Transverse colon (tissue), 4 donors: ENCODE results near the gene CD24.

Source experiments
- POLR2A ChIP-seq: fragments of 450-650 bp; IDR thresholded peaks from one replicate; pipeline ENCODE4 v1.6.1; 2016; ENCODE audit warnings: antibody characterized with exemption, mild to moderate bottlenecking, moderate library complexity
- POLR2AphosphoS5 ChIP-seq, 3 donors: sonication (generic); formaldehyde crosslinking; IDR thresholded peaks; one replicate each; pipeline ENCODE4 v1.6.1; 2016; ENCODE audit warnings: antibody characterized with exemption in 3 of 3
- TF ChIP-seq, protein P1 (sequence below), 5 experiments: fragments of 200-600 bp in 3 of 5; fragments of 450-650 bp in 2 of 5; sonication (generic) in 3 of 5; IDR thresholded peaks; 1 replicate in 2 of 5; 2 replicates in 3 of 5; pipeline ENCODE4 v1.5.1; 2016 to 2017; ENCODE audit warnings: antibody characterized with exemption in 5 of 5, inconsistent platforms in 3 of 5, mild to moderate bottlenecking in 2 of 5, moderate library complexity in 1 of 5

DNA sequence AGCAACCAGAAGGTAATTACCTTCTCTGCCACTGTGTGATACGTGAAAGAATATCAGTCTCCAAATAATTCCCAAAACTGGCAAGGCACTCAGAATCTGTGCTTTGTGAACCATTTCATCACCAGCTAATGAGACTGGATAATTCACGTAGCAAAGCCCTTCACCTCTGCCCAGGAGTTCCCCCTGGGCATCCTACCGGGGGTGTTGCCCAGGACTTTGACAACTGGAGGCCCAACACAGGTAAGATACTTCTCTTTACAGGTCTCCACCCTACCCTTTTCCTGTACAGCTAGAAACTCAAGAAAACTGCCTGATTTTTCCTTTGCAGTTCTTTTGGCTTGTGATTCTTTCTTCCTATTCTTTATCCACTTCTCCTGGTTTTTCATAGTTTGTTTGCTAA is 2.7 kb upstream of the CD24 start:
- TF ChIP-seq, protein P1, sequence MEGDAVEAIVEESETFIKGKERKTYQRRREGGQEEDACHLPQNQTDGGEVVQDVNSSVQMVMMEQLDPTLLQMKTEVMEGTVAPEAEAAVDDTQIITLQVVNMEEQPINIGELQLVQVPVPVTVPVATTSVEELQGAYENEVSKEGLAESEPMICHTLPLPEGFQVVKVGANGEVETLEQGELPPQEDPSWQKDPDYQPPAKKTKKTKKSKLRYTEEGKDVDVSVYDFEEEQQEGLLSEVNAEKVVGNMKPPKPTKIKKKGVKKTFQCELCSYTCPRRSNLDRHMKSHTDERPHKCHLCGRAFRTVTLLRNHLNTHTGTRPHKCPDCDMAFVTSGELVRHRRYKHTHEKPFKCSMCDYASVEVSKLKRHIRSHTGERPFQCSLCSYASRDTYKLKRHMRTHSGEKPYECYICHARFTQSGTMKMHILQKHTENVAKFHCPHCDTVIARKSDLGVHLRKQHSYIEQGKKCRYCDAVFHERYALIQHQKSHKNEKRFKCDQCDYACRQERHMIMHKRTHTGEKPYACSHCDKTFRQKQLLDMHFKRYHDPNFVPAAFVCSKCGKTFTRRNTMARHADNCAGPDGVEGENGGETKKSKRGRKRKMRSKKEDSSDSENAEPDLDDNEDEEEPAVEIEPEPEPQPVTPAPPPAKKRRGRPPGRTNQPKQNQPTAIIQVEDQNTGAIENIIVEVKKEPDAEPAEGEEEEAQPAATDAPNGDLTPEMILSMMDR (IDR thresholded peaks at IDR 0.05), result no peak
- no peak for TF ChIP-seq POLR2A
- no peak for TF ChIP-seq POLR2AphosphoS5 (IDR thresholded peaks at IDR 0.05)
